HG03342 (cell line): Measurements from ENCODE around the gene KARS1.
"Not testable (repeated sequence)": the region's sequence is repeated elsewhere in the genome, so short reads cannot be mapped to it uniquely, and the experiment has no call there.

Source experiments
- ATAC-seq: cut with Tn5 transposase; IDR thresholded peaks from one replicate; pipeline ENCODE4 v1.9.1; 2021; ENCODE audit warnings: mild to moderate bottlenecking, moderate library complexity; ENCODE audit not compliant: unreplicated experiment

Gene KARS1

GRCh38 chr16:75626806-75627205 lies 20.7 kb downstream of the KARS1 start:
- ATAC-seq = no peak

GRCh38 chr16:75624921-75625334 lies 22.5 kb downstream of the KARS1 start:
- no peak for ATAC-seq

- peak; percentile 97 for ATAC-seq
Measured at GRCh38 chr16:75622761-75623605, 24.5 kb downstream of the KARS1 start, which contains the start of gene ADAT1. TSS of gene ADAT1 (minus strand) at chr16:75623281. CDS start at chr16:75620799, 2,482 bp downstream.

GRCh38 chr16:75621170-75621477 lies 26.3 kb downstream of the KARS1 start:
- ATAC-seq = no peak

- no peak for ATAC-seq
Measured at GRCh38 chr16:75620326-75621169, 26.9 kb downstream of the KARS1 start.

- no peak for ATAC-seq
Measured at GRCh38 chr16:75618780-75619179, 28.7 kb downstream of the KARS1 start.

- no peak for ATAC-seq
Measured at GRCh38 chr16:75617121-75617520, 30.3 kb downstream of the KARS1 start.

GRCh38 chr16:75616521-75617010 lies 30.9 kb downstream of the KARS1 start:
- no peak for ATAC-seq

GRCh38 chr16:75615619-75616018 lies 31.8 kb downstream of the KARS1 start:
- no peak for ATAC-seq

- ATAC-seq = no peak
Measured at GRCh38 chr16:75614066-75614897, 33.2 kb downstream of the KARS1 start.

- ATAC-seq = no peak
Measured at GRCh38 chr16:75606507-75606906, 41.0 kb downstream of the KARS1 start.

- no peak for ATAC-seq
Measured at GRCh38 chr16:75603241-75603640, 44.2 kb downstream of the KARS1 start.

GRCh38 chr16:75599452-75600277 lies 47.8 kb downstream of the KARS1 start:
- ATAC-seq = no peak

GRCh38 chr16:75593825-75594820 lies 53.3 kb downstream of the KARS1 start:
- no peak for ATAC-seq

GRCh38 chr16:75593308-75593707 lies 54.2 kb downstream of the KARS1 start:
- ATAC-seq = no peak

- ATAC-seq = not testable (repeated sequence)
Measured at GRCh38 chr16:75591927-75592326, 55.5 kb downstream of the KARS1 start.

GRCh38 chr16:75590920-75591843 lies 56.3 kb downstream of the KARS1 start:
- ATAC-seq = no peak

GRCh38 chr16:75589306-75589705 lies 58.2 kb downstream of the KARS1 start:
- no peak for ATAC-seq
